Measurements from ENCODE around the gene C1orf105.

GRCh38 chr1:172378109-172378760 is 42.2 kb upstream of the C1orf105 start:
- no peak for TF ChIP-seq CTCF (optimal IDR thresholded peaks at IDR 0.05 in 1 of 3, IDR thresholded peaks at IDR 0.05 in 1 of 3, conservative IDR thresholded peaks at IDR 0.05 in 1 of 3; ENCODE audit: extremely low read depth in 1 of 3, insufficient read depth in 2 of 3, low read length in 3 of 3)
- no peak for TF ChIP-seq EZH2 (IDR thresholded peaks at IDR 0.05; ENCODE audit: low read length)

Data from keratinocyte (primary cell).